ENCODE measurements around the gene JMJD6. TPM values are rescaled to one million over a fixed set of nuclear protein-coding genes. Genes with fewer than 3 reads are reported as not detected.

Gene JMJD6
- total and polyA plus RNA-seq, 2 of the 8 experiments (the other 6 are each of a cell fraction or from before 2014, with no cell fraction given) = 8.6 to 18.6 TPM

- Histone ChIP-seq H2AFZ (ENCODE audit: low read length) (no peak overlapping the region), H3K4me3 (ENCODE audit: extremely low read depth in 1 of 4, insufficient read depth in 2 of 4, low read depth in 3 of 4, low read length in 4 of 4) (no peak overlapping the region), H4K20me1 (replicated peaks in 1 of 2; ENCODE audit: control insufficient read depth in 1 of 2, insufficient read depth in 2 of 2, low read length in 2 of 2) (peaks cover 0 to 2% of the 10 kb centered on the region in 2 experiments), H3K4me1 (replicated peaks in 1 of 4; ENCODE audit: control insufficient read depth in 3 of 4, insufficient read depth in 4 of 4, low read length in 3 of 4) (peaks cover 0 to 28% (median 14%) of the 10 kb centered on the region in 4 experiments; a peak in 6 of 7 replicates), H3K79me1 (ENCODE audit: low read depth, low read length) (no peaks in the 10 kb centered on the region), H2BK15ac (ENCODE audit: low read length) (no peak overlapping the region), H2BK12ac (ENCODE audit: low read depth, low read length) (no peak overlapping the region), H3K79me2 (ENCODE audit: control insufficient read depth in 1 of 2, insufficient read depth in 2 of 2, low read length in 2 of 2) (no peaks in the 10 kb centered on the region), H3K4me2 (ENCODE audit: insufficient read depth in 1 of 2, low read depth in 2 of 2, low read length in 2 of 2) (no peak overlapping the region), H3K9ac (replicated peaks in 1 of 4; ENCODE audit: extremely low read depth in 1 of 4, low read depth in 3 of 4, low read length in 3 of 4) (no peak overlapping the region), H4K91ac (replicated peaks; ENCODE audit: insufficient read length, low read length) (no peak overlapping the region), H3K27ac (ENCODE audit: low read depth, low read length) (no peak overlapping the region), H2BK5ac (ENCODE audit: low read depth, low read length) (no peak overlapping the region), H2BK120ac (replicated peaks; ENCODE audit: low read depth, low read length) (no peak overlapping the region), H3K36me3 (ENCODE audit: control insufficient read depth in 2 of 4, insufficient read depth in 4 of 4, low read length in 3 of 4) (no peaks in the 10 kb centered on the region), H3K56ac (replicated peaks; ENCODE audit: insufficient read length, low read depth, low read length) (no peak overlapping the region), H2BK20ac (ENCODE audit: low read length) (no peak overlapping the region), H2AK5ac (ENCODE audit: low read depth, low read length) (no peak overlapping the region), H3K27me3 (replicated peaks in 1 of 4; ENCODE audit: control insufficient read depth in 3 of 4, extremely low read depth in 1 of 4, insufficient read depth in 3 of 4, low read length in 3 of 4) (no peaks in the 10 kb centered on the region), H3K23ac (ENCODE audit: insufficient read length) (no peak overlapping the region), H4K8ac (ENCODE audit: extremely low read depth, insufficient read depth, low read length) (no peak overlapping the region), H3K4ac (replicated peaks; ENCODE audit: insufficient read length, low read depth, low read length) (no peak overlapping the region), H3K14ac (ENCODE audit: insufficient read length) (no peak overlapping the region), H3K18ac (ENCODE audit: extremely low read depth, low read length) (no peak overlapping the region), H4K5ac (ENCODE audit: insufficient read length, low read depth, low read length) (no peak overlapping the region), H3K23me2 (ENCODE audit: low read depth, low read length) (no peaks in the 10 kb centered on the region), H3K9me3 (ENCODE audit: insufficient read depth in 2 of 2, low read depth in 1 of 2, low read length in 1 of 2) (no peaks in the 10 kb centered on the region)
- POLR2A ChIA-PET (ENCODE audit: partially characterized antibody) = interaction anchor here (0.9 to 1.1 kb wide), 2 partner anchors 14 to 22 kb away, joined by 3 read pairs; no protein-coding TSS in a partner anchor
- no peak for TF ChIP-seq PHF8 (conservative IDR thresholded peaks at IDR 0.05; ENCODE audit: low read depth, low read length)
- no peak for TF ChIP-seq E2F6 (IDR thresholded peaks at IDR 0.05)
- TF ChIP-seq SP4 (IDR thresholded peaks at IDR 0.05; ENCODE audit: low read length) = no peak
- TF ChIP-seq CTBP2 (IDR thresholded peaks at IDR 0.05; ENCODE audit: borderline replicate concordance, insufficient read depth, insufficient read length, low read length) = no peak
- no peak for FAIRE-seq
- WGBS, 2 experiments (ENCODE audit: extremely low coverage in 1 of 2, insufficient coverage in 1 of 2, insufficient read length in 1 of 2, insufficient replicate concordance in 2 of 2, low coverage in 1 of 2, low lambda C conversion rate in 2 of 2, missing lambda C conversion rate in 1 of 2) = 90% methylated on average over 4 of the region's 8 CpGs; no CpG with 5 or more reads in 1 of the 2 experiments
- no peak for DNase-seq (ENCODE audit: low read depth in 1 of 2, low spot score in 2 of 2)
- CTCF ChIA-PET (ENCODE audit: partially characterized antibody) = interaction anchor here (0.7 to 13.1 kb wide), 7 partner anchors 12 to 218 kb away, joined by 3 to 155 read pairs (median 5); partner anchors contain the start of genes AANAT and MXRA7
Measured at GRCh38 chr17:76685846-76686245, 40.6 kb downstream of the JMJD6 start.

Data from H1 (cell line).